ENCODE results near the gene NTHL1. TPM values are rescaled to one million over a fixed set of nuclear protein-coding genes. Genes with fewer than 3 reads are reported as not detected.

The NTHL1 gene
- total and polyA plus RNA-seq, 2 of the 8 experiments (the other 6 are each of a cell fraction or from before 2014, with no cell fraction given): 70.9 to 150 TPM

GRCh38 chr16:2093793-2094192 is 46.2 kb upstream of the NTHL1 start (continued):
- TF ChIP-seq CHD7 (IDR thresholded peaks at IDR 0.05; ENCODE audit: insufficient replicate concordance, low read length) (no peak), GTF2F1 (IDR thresholded peaks at IDR 0.05; ENCODE audit: borderline replicate concordance, low read depth, low read length) (no peak), POLR2A (IDR thresholded peaks at IDR 0.05; ENCODE audit: control extremely low read depth in 1 of 2, low read depth in 2 of 2, low read length in 2 of 2) (no peak), EP300 (IDR thresholded peaks at IDR 0.05; ENCODE audit: borderline replicate concordance in 1 of 2, low read depth in 2 of 2, low read length in 2 of 2) (no peak), POU5F1 (IDR thresholded peaks at IDR 0.05; ENCODE audit: low read depth, low read length) (no peak)

Data from H1 (cell line).